GM21367 (cell line): ENCODE data around the gene HOMEZ.
"Not testable (repeated sequence)": the region's sequence is repeated elsewhere in the genome, so short reads cannot be mapped to it uniquely, and the experiment has no call there.

Experiments
- ATAC-seq: cut with Tn5 transposase; IDR thresholded peaks from one replicate; pipeline ENCODE4 v1.9.1; 2021; ENCODE audit not compliant: unreplicated experiment

HOMEZ gene, protein sequence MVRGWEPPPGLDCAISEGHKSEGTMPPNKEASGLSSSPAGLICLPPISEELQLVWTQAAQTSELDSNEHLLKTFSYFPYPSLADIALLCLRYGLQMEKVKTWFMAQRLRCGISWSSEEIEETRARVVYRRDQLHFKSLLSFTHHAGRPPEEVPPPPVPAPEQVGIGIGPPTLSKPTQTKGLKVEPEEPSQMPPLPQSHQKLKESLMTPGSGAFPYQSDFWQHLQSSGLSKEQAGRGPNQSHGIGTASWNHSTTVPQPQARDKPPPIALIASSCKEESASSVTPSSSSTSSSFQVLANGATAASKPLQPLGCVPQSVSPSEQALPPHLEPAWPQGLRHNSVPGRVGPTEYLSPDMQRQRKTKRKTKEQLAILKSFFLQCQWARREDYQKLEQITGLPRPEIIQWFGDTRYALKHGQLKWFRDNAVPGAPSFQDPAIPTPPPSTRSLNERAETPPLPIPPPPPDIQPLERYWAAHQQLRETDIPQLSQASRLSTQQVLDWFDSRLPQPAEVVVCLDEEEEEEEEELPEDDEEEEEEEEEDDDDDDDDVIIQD

GRCh38 chr14:23286020-23286901 is at the start of gene HOMEZ:
TSS of gene HOMEZ (minus strand) at chr14:23286132. CDS start at chr14:23285952, 180 bp downstream.
- ATAC-seq = peak; percentile 96

DNA sequence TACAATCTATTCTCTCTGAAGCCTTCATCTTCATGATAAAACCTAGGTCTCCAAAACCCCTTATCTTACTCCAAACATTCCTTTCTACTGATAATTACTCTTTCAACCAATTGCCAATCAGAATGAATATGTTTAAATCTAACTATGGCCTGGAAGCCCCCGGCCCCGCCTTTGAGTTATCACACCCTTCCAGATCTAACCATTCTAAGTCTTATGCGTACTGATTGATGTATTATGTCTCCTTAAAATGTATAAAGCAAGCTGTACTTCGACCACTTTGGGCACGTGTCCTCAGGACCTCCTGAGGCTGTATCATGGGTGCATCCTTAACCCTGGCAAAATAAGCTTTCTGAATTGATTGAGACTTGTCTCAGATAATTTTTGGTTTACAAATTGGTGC is 49.7 kb upstream of the HOMEZ start:
- ATAC-seq = no peak

DNA sequence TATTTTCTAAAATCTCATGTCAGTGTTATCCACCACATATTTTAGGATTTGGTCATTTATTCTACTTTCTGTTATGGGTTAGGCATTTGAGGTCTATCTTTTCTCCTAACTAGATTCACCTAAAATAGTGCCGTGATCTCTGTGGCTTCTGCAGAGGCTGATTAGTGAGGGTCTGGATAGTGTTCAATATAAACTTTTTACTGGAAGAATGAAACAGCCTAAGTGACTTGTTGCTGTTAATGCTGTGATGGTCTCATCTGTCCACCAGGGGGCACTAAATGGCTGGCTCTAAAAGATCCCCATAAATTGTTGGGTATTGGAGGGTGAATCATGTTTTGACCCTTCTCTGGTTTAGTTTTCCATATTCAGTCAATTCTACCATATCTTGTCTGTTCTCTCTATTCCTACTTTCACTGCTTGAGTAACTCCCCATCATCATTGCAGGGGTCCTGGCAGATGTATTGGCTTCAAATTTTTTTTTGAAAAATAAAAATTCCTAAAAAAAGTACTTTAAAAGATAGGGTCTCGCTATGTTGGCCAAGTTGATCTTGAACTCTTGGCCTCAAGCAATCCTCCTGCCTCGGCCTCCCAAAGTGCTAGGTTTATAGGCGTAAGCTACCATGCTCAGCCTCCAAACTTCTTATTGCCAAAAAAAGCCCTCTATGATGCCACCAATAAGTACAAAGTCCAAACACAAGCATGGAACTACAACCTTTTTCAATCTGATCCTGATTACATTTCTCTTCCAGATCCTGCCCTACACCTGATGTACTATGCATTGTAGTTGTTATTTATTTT is 42.2 kb upstream of the HOMEZ start:
- ATAC-seq = no peak

DNA sequence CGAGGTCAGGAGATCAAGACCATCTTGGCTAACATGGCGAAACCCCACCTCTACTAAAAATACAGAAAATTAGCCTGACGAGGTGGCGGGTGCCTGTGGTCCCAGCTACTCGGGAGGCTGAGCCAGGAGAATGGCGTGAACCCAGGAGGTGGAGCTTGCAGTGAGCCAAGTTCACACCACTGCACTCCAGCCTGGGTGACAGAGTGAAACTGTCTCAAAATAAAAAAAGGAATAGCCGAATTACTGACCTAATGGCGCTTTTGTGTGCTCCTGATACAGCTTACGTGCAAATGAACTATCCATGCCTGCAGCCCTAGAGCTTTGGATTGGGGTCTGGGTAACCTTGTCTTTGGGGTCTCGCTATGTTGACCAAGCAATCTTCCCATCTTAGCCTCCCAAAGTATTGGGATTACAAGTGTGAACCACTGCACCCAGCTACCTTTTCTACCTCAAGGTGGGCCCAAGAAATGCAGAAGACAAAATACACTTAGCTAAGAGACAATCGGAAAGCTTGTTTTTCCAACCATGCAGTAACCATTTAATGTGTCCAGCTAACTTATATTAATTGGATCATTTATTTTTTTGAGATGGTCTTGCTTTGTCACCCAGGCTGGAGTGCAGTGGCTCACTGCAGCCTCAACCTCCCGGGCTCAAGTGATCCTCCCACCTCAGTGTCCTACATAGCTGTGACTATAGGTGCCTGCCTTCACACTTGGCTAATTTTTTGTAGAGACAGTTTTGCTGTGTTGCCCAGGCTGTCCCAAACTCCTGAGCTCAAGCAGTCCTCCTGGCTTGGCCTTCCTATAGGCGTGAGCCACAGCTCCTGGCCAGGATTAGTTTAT is 40.8 kb upstream of the HOMEZ start:
- ATAC-seq = no peak

GRCh38 chr14:23325746-23326145 is 39.8 kb upstream of the HOMEZ start:
- ATAC-seq = not testable (repeated sequence)

- no peak for ATAC-seq
Measured at GRCh38 chr14:23324993-23325392, 39.1 kb upstream of the HOMEZ start.

- no peak for ATAC-seq
Measured at GRCh38 chr14:23324455-23324846, 38.5 kb upstream of the HOMEZ start.

DNA sequence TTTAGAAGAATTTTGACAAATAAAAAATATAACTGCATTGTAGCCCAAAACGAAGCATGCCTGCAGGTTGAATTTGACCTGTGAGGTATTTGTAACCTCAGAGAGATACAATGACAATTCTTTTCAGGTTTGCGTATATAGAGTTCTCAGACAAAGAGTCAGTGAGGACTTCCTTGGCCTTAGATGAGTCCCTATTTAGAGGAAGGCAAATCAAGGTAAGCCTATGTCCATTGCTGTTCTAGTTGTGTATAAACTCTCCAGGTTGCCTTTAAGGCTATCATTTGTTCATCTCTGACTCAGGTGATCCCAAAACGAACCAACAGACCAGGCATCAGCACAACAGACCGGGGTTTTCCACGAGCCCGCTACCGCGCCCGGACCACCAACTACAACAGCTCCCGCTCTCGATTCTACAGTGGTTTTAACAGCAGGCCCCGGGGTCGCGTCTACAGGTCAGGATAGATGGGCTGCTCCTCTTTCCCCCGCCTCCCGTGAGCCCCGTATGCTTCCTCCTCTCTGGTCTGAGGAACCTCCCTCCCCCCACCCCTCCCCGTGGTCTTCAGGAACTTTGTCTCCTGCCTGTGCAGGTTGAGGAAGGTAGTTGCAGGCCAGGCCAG is 38.0 kb upstream of the HOMEZ start:
- no peak for ATAC-seq

- no peak for ATAC-seq
Measured at GRCh38 chr14:23322568-23323517, 36.9 kb upstream of the HOMEZ start.

DNA sequence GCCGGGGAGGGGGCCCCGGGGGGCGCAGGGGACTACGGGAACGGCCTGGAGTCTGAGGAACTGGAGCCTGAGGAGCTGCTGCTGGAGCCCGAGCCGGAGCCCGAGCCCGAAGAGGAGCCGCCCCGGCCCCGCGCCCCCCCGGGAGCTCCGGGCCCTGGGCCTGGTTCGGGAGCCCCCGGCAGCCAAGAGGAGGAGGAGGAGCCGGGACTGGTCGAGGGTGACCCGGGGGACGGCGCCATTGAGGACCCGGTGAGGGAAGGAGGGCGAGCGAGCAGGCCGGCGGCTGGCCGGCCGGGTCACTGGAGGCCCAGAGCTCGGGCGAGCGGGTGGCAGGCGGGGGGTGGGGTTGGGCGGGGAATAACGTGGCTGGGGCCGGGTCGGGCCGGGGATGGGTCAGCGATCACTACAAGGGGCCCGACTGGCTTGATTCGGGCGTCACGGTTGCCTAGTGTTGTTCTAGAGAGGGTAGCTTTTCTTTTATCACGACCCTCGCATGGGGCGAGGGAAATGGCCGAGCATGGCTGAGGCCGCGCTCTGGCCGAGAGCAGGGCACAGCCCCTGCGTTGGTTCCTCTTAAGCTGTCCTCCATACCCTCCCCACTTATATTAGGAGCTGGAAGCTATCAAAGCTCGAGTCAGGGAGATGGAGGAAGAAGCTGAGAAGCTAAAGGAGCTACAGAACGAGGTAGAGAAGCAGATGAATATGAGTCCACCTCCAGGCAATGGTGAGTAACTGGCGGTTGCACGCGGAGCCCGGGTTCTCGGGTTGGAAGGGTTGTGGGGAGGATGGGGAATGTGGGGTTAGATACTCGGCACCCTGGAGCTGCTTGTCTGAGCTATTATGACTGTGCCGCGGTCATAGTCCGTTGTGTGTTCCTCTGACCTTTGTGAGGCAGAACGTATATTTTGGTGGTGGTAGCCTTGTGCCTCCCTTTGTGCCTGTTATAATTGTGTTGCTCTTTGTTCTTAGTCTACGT is 35.9 kb upstream of the HOMEZ start:
- ATAC-seq = peak; percentile 3

DNA sequence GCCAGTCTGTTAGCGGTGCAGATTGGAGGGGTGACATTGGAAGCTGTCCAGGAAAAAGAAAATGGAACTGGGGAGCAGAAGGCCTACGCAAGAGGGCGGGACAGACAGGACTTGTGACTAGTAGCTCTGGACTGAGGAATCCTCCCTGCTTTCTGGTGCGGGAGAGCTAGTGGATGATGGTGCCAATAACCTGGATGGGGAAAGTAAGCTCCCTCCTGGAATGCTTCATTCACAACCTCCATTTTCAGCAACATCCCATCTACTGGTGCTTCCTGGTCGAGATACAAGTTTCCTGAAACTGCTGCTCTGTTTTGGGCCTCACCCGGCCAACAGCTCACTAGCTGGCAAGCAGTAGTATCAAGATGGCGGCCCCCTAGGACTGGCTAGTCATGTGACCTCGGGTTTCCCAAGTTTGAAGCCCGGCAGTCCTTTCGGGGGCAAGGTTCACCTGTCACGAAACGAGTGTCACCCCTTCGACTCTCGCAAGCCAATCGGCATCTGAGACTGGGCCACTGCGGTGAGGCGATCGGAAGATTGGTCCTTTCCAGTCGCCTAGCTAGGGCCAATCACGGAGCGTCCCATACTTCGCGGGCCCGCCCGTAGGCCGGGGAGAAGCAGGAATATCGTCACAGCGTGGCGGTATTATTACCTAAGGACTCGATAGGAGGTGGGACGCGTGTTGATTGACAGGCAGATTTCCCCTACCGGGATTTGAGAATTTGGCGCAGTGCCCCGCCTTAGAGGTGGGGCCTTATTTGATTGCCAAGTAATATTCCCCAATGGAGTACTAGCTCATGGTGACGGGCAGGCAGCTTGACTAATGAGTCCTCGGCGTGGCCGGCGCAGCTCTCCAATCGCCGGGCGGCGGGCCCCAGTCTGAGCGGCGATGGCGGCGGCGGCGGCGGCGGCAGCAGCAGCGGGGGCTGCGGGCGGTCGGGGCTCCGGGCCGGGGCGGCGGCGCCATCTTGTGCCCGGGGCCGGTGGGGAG is 34.9 kb upstream of the HOMEZ start, which contains the start of gene PABPN1:
TSS of gene PABPN1 (plus strand) at position 874 of the 988 bp plus-strand sequence. CDS start at position 887, 13 bp downstream.
- peak; percentile 86 for ATAC-seq

- no peak for ATAC-seq
Measured at GRCh38 chr14:23319746-23320583, 34.0 kb upstream of the HOMEZ start.

DNA sequence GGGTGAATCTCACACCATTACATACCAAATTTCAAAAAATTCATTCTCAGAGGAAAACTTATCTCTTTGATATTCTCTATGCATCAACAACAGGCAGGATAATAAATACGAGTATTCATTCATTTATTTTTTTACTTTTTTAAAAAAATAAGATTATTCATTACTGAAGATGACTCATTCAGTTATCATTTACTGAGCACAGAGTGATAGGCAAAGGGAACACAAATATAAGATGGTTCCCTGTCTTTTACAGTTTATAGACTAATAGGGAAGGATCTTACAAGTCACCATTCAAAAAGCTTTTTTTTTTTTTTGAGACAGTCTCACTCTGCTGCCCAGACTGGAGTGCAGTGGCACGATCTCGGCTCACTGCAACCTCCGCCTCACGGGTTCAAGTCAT is 30.4 kb upstream of the HOMEZ start:
- no peak for ATAC-seq

DNA sequence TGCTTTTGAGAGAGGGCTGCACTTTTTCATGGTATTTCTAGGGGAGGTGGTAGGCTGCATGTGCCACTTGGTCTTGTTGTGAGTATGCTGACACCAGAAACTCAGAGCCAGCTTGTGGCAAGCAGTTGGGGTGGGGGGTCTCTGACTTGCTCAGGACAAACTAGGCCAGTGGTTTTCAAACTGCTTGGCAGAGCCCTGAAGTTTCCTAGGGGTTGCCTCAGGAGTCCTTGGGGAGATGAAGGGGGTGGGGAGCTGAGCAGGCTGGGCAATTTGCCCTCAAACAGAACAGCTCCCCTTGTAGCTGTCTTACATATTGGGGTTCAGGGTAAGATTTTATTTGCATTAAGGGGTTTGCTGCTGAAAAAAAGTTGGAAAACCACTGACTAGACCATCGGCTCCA is 24.6 kb upstream of the HOMEZ start:
- ATAC-seq = no peak
